IgD-negative memory B cell (primary cell): Measurements from ENCODE around the gene FAAP20. TPM values are rescaled to one million over a fixed set of nuclear protein-coding genes. Genes with fewer than 3 reads are reported as not detected.

ENCODE experiments used
- H3K27ac Mint-ChIP-seq, 3 donors: one replicate each; pipeline ENCODE4 v1.8.0; 2020 to 2022; ENCODE audit warnings: mild to moderate bottlenecking in 3 of 3, mixed read lengths in 3 of 3, moderate library complexity in 1 of 3
- H3K27me3 Mint-ChIP-seq: one replicate; pipeline ENCODE4 v1.8.0; 2021; ENCODE audit warnings: mixed read lengths
- H3K36me3 Mint-ChIP-seq: one replicate; pipeline ENCODE4 v1.8.0; 2020; ENCODE audit warnings: mild to moderate bottlenecking, mixed read lengths
- H3K4me1 Mint-ChIP-seq, 3 donors: one replicate each; pipeline ENCODE4 v1.8.0; 2020 to 2022; ENCODE audit warnings: mixed read lengths in 3 of 3, mild to moderate bottlenecking in 1 of 3
- H3K4me3 Mint-ChIP-seq, 4 donors: one replicate each; pipeline ENCODE4 v1.8.0; 2020 to 2022; ENCODE audit warnings: mild to moderate bottlenecking in 4 of 4, mixed read lengths in 4 of 4, moderate library complexity in 3 of 4
- H3K9me3 Mint-ChIP-seq, 3 donors: one replicate each; pipeline ENCODE4 v1.8.0; 2020 to 2021; ENCODE audit warnings: mixed read lengths in 3 of 3, mild to moderate bottlenecking in 1 of 3
- polyA plus RNA-seq: library from polyadenylated mRNA; unstranded; fragments of 300-500 nt; fragmentation: Illumina TruSeq; gene quantifications from one replicate; pipeline ENCODE4 v1.2.3, GENCODE V29; 2021

Gene FAAP20
- polyA plus RNA-seq, result 78.2 TPM

GRCh38 chr1:2194319-2194897 lies at the start of gene FAAP20:
Gene FAAP20 (minus strand): TSS chr1:2194772. CDS start chr1:2194749, 23 bp downstream.
- no peaks in the 10 kb centered on the region for H3K9me3 Mint-ChIP-seq
- H3K4me3 Mint-ChIP-seq, result peak within 1 kb of the TSS; percentile 87 to 95 (median 93)
- H3K4me1 Mint-ChIP-seq, result peaks cover 2 to 7% (median 4%) of the 10 kb centered on the region in 3 donors
- no peaks in the 10 kb centered on the region for H3K27me3 Mint-ChIP-seq
- H3K27ac Mint-ChIP-seq, result peak within 1 kb of the TSS; percentile 85 to 96 (median 94)
- no peaks in the 10 kb centered on the region for H3K36me3 Mint-ChIP-seq

GRCh38 chr1:2242814-2243725 lies 48.5 kb upstream of the FAAP20 start:
- Mint-ChIP-seq H3K4me1 (peaks cover 21 to 45% (median 28%) of the 10 kb centered on the region in 3 donors), H3K9me3 (no peaks in the 10 kb centered on the region), H3K4me3 (peak overlapping the region in 1 of 4 donors; percentile 16), H3K36me3 (no peaks in the 10 kb centered on the region), H3K27ac (peak overlapping the region in 2 of 3 donors; percentile 74 to 88), H3K27me3 (no peaks in the 10 kb centered on the region)

- Mint-ChIP-seq H3K4me3 (peak overlapping the region in 2 of 4 donors; percentile 11 to 65), H3K9me3 (no peaks in the 10 kb centered on the region), H3K27ac (peak overlapping the region in 2 of 3 donors; percentile 52 to 77), H3K27me3 (no peaks in the 10 kb centered on the region), H3K36me3 (no peaks in the 10 kb centered on the region), H3K4me1 (peaks cover 18 to 42% (median 26%) of the 10 kb centered on the region in 3 donors)
Measured at GRCh38 chr1:2241820-2242219, 47.2 kb upstream of the FAAP20 start.

GRCh38 chr1:2240270-2241156 lies 45.9 kb upstream of the FAAP20 start:
- Mint-ChIP-seq H3K36me3 (peaks cover 2% of the 10 kb centered on the region), H3K27ac (peak overlapping the region; percentile 52 to 81 (median 67)), H3K9me3 (no peaks in the 10 kb centered on the region), H3K4me1 (peaks cover 15 to 41% (median 25%) of the 10 kb centered on the region in 3 donors), H3K27me3 (peaks cover 3% of the 10 kb centered on the region), H3K4me3 (peak overlapping the region in 2 of 4 donors; percentile 17 to 78)

- H3K27ac Mint-ChIP-seq, result peak overlapping the region; percentile 52 to 81 (median 67)
- peak overlapping the region in 3 of 4 donors; percentile 30 to 83 (median 32) for H3K4me3 Mint-ChIP-seq
Measured at GRCh38 chr1:2239384-2239985, 44.9 kb upstream of the FAAP20 start.

GRCh38 chr1:2239013-2239370 lies 44.4 kb upstream of the FAAP20 start:
- H3K9me3 Mint-ChIP-seq, result no peaks in the 10 kb centered on the region
- H3K4me1 Mint-ChIP-seq, result peaks cover 26 to 44% (median 30%) of the 10 kb centered on the region in 3 donors
- peaks cover 2% of the 10 kb centered on the region for H3K36me3 Mint-ChIP-seq
- peaks cover 3% of the 10 kb centered on the region for H3K27me3 Mint-ChIP-seq
- H3K4me3 Mint-ChIP-seq, result peak overlapping the region in 2 of 4 donors; percentile 32 to 83
- H3K27ac Mint-ChIP-seq, result peak overlapping the region in 1 of 3 donors; percentile 52

More at GRCh38 chr1:2239384-2239985, 44.9 kb upstream of the FAAP20 start:
- Mint-ChIP-seq H3K4me1 (peaks cover 21 to 43% (median 26%) of the 10 kb centered on the region in 3 donors), H3K27me3 (peaks cover 3% of the 10 kb centered on the region), H3K36me3 (peaks cover 2% of the 10 kb centered on the region), H3K9me3 (no peaks in the 10 kb centered on the region)

GRCh38 chr1:2238361-2239012 lies 43.9 kb upstream of the FAAP20 start:
- Mint-ChIP-seq H3K27ac (peak overlapping the region in 1 of 3 donors; percentile 52), H3K9me3 (no peaks in the 10 kb centered on the region), H3K4me3 (peak overlapping the region in 2 of 4 donors; percentile 32 to 43), H3K4me1 (peaks cover 30 to 45% (median 31%) of the 10 kb centered on the region in 3 donors), H3K36me3 (peaks cover 2% of the 10 kb centered on the region), H3K27me3 (peaks cover 3% of the 10 kb centered on the region)

- Mint-ChIP-seq H3K9me3 (no peaks in the 10 kb centered on the region), H3K4me3 (peak overlapping the region in 3 of 4 donors; percentile 53 to 65 (median 63)), H3K36me3 (peaks cover 2% of the 10 kb centered on the region), H3K4me1 (peaks cover 33 to 48% (median 33%) of the 10 kb centered on the region in 3 donors), H3K27me3 (peaks cover 3% of the 10 kb centered on the region), H3K27ac (peak overlapping the region in 2 of 3 donors; percentile 87 to 99)
Measured at GRCh38 chr1:2237773-2238172, 43.2 kb upstream of the FAAP20 start.

GRCh38 chr1:2236695-2237677 lies 42.4 kb upstream of the FAAP20 start:
- H3K4me1 Mint-ChIP-seq, result peaks cover 34 to 52% (median 39%) of the 10 kb centered on the region in 3 donors
- peak overlapping the region; percentile 21 to 99 (median 82) for H3K4me3 Mint-ChIP-seq
- H3K27me3 Mint-ChIP-seq, result peaks cover 3% of the 10 kb centered on the region
- H3K36me3 Mint-ChIP-seq, result peaks cover 2% of the 10 kb centered on the region
- H3K9me3 Mint-ChIP-seq, result no peaks in the 10 kb centered on the region
- H3K27ac Mint-ChIP-seq, result peak overlapping the region; percentile 85 to 99 (median 87)

GRCh38 chr1:2235300-2235998 lies 40.9 kb upstream of the FAAP20 start:
- Mint-ChIP-seq H3K27ac (peak overlapping the region; percentile 98 to 99 (median 99)), H3K27me3 (peaks cover 3% of the 10 kb centered on the region), H3K4me1 (peaks cover 43 to 62% (median 52%) of the 10 kb centered on the region in 3 donors), H3K9me3 (no peaks in the 10 kb centered on the region), H3K4me3 (peak overlapping the region; percentile 38 to 99 (median 88)), H3K36me3 (peaks cover 2% of the 10 kb centered on the region)

- peaks cover 3% of the 10 kb centered on the region for H3K27me3 Mint-ChIP-seq
- peaks cover 2% of the 10 kb centered on the region for H3K36me3 Mint-ChIP-seq
- peaks cover 40 to 61% (median 51%) of the 10 kb centered on the region in 3 donors for H3K4me1 Mint-ChIP-seq
- H3K4me3 Mint-ChIP-seq, result peak overlapping the region; percentile 80 to 99 (median 94)
- H3K27ac Mint-ChIP-seq, result peak overlapping the region; percentile 98 to 99 (median 99)
- no peaks in the 10 kb centered on the region for H3K9me3 Mint-ChIP-seq
Measured at GRCh38 chr1:2234762-2235113, 40.2 kb upstream of the FAAP20 start.
